BJ (cell line): ENCODE measurements around the gene MCC. TPM values are rescaled to one million over a fixed set of nuclear protein-coding genes. Genes with fewer than 3 reads are reported as not detected.

Source experiments
- CTCF ChIA-PET: fragments of 350-600 bp; formaldehyde crosslinking; extraction: SDS; loops from one replicate; lab custom pipeline; 2021; ENCODE audit warnings: antibody characterized with exemption, inconsistent platforms; lab: Yijun Ruan, JAX
- POLR2A ChIA-PET: fragments of 300-600 bp; sonication (Branson Sonifier 250); formaldehyde crosslinking; extraction: SDS; loops from one replicate; lab custom pipeline; 2021; ENCODE audit warnings: antibody characterized with exemption; lab: Charles Lee
- DNase-seq: peaks from one replicate; pipeline ENCODE4 v3.0.0-alpha.2; 2011; ENCODE audit warnings: low read depth
- H3K27me3 ChIP-seq: 2 replicates; pipeline ENCODE4 v1.6.0; 2011; ENCODE audit warnings: low read length; ENCODE audit not compliant: control insufficient read depth, insufficient read depth
- H3K36me3 ChIP-seq: 2 replicates; pipeline ENCODE4 v1.5.1; 2011; ENCODE audit warnings: low read length; ENCODE audit not compliant: control insufficient read depth, insufficient read depth
- H3K4me3 ChIP-seq: 2 replicates; pipeline ENCODE4 v1.5.1; 2011; ENCODE audit warnings: low read depth, mild to moderate bottlenecking, control low read depth, low read length
- polyA plus RNA-seq: library from polyadenylated mRNA; depleted of rRNA; stranded (reverse); fragments of >200 nt; gene quantifications from 2 replicates; pipeline ENCODE4 v1.2.3, GENCODE V29; 2011
- TF ChIP-seq, protein P1 (sequence below): IDR thresholded peaks from 2 replicates; pipeline ENCODE4 v1.5.1; 2011; ENCODE audit warnings: low read depth, mild to moderate bottlenecking, control low read depth, inconsistent platforms, low read length, moderate library complexity; ENCODE audit not compliant: insufficient read depth

MCC gene
- polyA plus RNA-seq, 1 experiment, result 2.3 TPM

DNA sequence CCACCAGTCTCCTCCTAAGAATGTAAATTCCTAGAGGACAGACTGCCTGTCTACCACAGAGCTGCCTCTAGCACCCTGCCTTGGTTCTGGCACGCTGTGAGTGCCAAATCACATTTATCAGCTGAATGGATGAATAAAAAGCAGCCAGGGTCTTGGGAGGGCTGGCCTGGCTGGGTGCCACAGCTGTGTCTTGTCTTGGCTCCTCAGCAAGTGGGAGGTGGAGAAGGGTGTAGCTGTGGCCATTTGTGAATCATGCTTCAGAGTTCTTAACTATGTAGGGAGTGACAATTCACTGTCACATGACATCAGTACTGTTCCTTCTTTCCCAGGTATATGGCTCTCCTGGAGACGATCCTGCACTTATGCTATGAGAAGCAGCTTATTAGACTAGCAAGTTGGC lies 441.0 kb downstream of the MCC start:
- ChIA-PET CTCF (interaction anchor here (1.2 kb wide), 1 partner anchor 12 kb away, joined by 3 read pairs; no protein-coding TSS in a partner anchor), POLR2A (no interaction called here)
- Histone ChIP-seq H3K36me3 (no peaks in the 10 kb centered on the region), H3K4me3 (no peak overlapping the region), H3K27me3 (no peaks in the 10 kb centered on the region)
- no peak for DNase-seq
- TF ChIP-seq, protein P1, sequence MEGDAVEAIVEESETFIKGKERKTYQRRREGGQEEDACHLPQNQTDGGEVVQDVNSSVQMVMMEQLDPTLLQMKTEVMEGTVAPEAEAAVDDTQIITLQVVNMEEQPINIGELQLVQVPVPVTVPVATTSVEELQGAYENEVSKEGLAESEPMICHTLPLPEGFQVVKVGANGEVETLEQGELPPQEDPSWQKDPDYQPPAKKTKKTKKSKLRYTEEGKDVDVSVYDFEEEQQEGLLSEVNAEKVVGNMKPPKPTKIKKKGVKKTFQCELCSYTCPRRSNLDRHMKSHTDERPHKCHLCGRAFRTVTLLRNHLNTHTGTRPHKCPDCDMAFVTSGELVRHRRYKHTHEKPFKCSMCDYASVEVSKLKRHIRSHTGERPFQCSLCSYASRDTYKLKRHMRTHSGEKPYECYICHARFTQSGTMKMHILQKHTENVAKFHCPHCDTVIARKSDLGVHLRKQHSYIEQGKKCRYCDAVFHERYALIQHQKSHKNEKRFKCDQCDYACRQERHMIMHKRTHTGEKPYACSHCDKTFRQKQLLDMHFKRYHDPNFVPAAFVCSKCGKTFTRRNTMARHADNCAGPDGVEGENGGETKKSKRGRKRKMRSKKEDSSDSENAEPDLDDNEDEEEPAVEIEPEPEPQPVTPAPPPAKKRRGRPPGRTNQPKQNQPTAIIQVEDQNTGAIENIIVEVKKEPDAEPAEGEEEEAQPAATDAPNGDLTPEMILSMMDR, result no peak

GRCh38 chr5:113044776-113045465 lies 443.3 kb downstream of the MCC start:
- no peaks in the 10 kb centered on the region for H3K36me3 ChIP-seq
- no peak for DNase-seq
- TF ChIP-seq, protein P1, result no peak
- CTCF ChIA-PET, result no interaction called here
- no peak overlapping the region for H3K4me3 ChIP-seq
- POLR2A ChIA-PET, result no interaction called here
- no peaks in the 10 kb centered on the region for H3K27me3 ChIP-seq

DNA sequence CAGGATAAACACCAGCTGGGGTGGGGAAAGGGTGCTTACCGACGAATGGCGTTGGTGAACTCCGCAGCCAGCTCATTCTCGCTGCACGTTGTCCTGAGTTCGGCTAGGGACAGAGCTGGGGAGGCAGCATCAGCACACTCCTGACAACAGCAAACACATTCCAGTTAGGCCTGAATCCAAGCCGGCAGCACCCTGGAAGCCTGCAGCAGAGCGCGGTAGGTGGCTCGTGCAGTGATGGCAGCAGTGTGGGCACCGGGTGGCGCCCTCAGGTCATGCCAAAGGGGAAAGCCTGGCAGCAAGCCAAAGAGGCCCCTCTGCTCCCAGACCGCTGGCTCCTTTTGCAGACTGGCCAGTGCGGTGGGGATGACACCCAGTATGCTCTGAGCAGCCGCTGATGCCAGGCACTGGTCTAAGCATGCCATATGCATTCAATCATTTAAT lies 444.7 kb downstream of the MCC start:
- ChIA-PET CTCF (interaction anchor here (0.9 to 1.1 kb wide), 2 partner anchors 9 to 10 kb away, joined by 3 read pairs; no protein-coding TSS in a partner anchor), POLR2A (no interaction called here)
- H3K27me3 ChIP-seq, result no peaks in the 10 kb centered on the region
- no peak overlapping the region for H3K4me3 ChIP-seq
- TF ChIP-seq, protein P1, result no peak
- DNase-seq, result no peak
- no peaks in the 10 kb centered on the region for H3K36me3 ChIP-seq

GRCh38 chr5:113042491-113043243 lies 445.6 kb downstream of the MCC start:
- Histone ChIP-seq H3K36me3 (no peaks in the 10 kb centered on the region), H3K27me3 (no peaks in the 10 kb centered on the region), H3K4me3 (no peak overlapping the region)
- TF ChIP-seq, protein P1, result no peak
- POLR2A ChIA-PET, result no interaction called here
- CTCF ChIA-PET, result interaction anchor here (0.7 to 1.2 kb wide), 5 partner anchors 9 to 418 kb away, joined by 3 read pairs; no protein-coding TSS in a partner anchor
- DNase-seq, result no peak

DNA sequence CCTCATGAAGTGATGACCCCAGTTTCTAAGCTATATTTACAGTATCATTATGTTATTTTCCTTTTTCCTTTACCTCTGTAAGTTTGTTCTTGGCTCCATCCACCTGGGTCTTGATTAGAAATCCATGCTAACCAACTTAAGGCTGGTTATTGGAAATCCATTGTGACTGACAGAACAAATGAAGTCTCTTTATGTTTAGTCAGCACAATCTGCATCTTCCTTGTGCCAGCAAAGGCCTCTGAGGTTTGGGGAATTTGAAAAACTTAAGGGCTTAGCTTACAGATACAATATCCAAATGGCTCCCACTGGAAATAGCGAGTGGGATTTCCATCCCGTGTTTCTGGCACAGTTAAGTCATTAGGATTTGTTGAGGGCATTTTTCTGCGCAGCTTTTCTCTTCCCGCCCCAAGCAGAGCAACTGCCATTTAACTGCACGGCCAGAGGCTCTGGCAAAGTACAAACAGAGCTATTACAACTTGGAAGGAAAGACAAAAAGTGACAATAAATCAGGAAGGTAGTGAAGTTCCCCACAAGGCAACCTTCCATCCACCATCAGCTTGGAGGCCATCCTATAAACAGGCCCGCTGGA lies 447.5 kb downstream of the MCC start:
- no peak overlapping the region for H3K4me3 ChIP-seq
- no peaks in the 10 kb centered on the region for H3K27me3 ChIP-seq
- TF ChIP-seq, protein P1, result no peak
- no peak for DNase-seq
- ChIA-PET CTCF (interaction anchor here (1.2 kb wide), 1 partner anchor 14 kb away, joined by 5 read pairs; no protein-coding TSS in a partner anchor), POLR2A (no interaction called here)
- H3K36me3 ChIP-seq, result no peaks in the 10 kb centered on the region
